Measurements from ENCODE around the gene KRT81.

Gene KRT81

GRCh38 chr12:52279422-52280318, 11.7 kb downstream of the KRT81 start:
- TF ChIP-seq ZFX (IDR thresholded peaks at IDR 0.05): no peak
- no peak for TF ChIP-seq CTCF (conservative IDR thresholded peaks at IDR 0.05)
- peak overlapping the region; percentile 59 for H3K27ac ChIP-seq

GRCh38 chr12:52278575-52279421, 12.5 kb downstream of the KRT81 start:
- no peak for TF ChIP-seq ZFX (IDR thresholded peaks at IDR 0.05)
- peak; percentile 100 for TF ChIP-seq CTCF (conservative IDR thresholded peaks at IDR 0.05)
- peak overlapping the region; percentile 59 for H3K27ac ChIP-seq

- H3K27ac ChIP-seq: no peak overlapping the region
- TF ChIP-seq CTCF (conservative IDR thresholded peaks at IDR 0.05) (no peak), ZFX (IDR thresholded peaks at IDR 0.05) (no peak)
Observed at GRCh38 chr12:52277486-52278245, 13.7 kb downstream of the KRT81 start.

- no peak overlapping the region for H3K27ac ChIP-seq
- no peak for TF ChIP-seq ZFX (IDR thresholded peaks at IDR 0.05)
Observed at GRCh38 chr12:52275686-52276085, 15.6 kb downstream of the KRT81 start.

GRCh38 chr12:52274521-52275120, 16.7 kb downstream of the KRT81 start, which contains the start of gene KRT86:
Gene KRT86 (plus strand): TSS chr12:52274645. CDS start chr12:52301917, 27,272 bp downstream.
- no peak for TF ChIP-seq CTCF (conservative IDR thresholded peaks at IDR 0.05)
- TF ChIP-seq ZFX (IDR thresholded peaks at IDR 0.05): no peak

GRCh38 chr12:52271158-52271557, 20.2 kb downstream of the KRT81 start:
- no peak for TF ChIP-seq CTCF (conservative IDR thresholded peaks at IDR 0.05)
- no peak for TF ChIP-seq ZFX (IDR thresholded peaks at IDR 0.05)
- no peak overlapping the region for H3K27ac ChIP-seq

More at GRCh38 chr12:52274521-52275120, 16.7 kb downstream of the KRT81 start, which contains the start of gene KRT86:
- H3K27ac ChIP-seq: no peak within 1 kb of the TSS

- TF ChIP-seq ZFX (IDR thresholded peaks at IDR 0.05): no peak
- TF ChIP-seq CTCF (conservative IDR thresholded peaks at IDR 0.05): no peak
Observed at GRCh38 chr12:52270541-52271070, 20.7 kb downstream of the KRT81 start.

More at GRCh38 chr12:52270541-52271070, 20.7 kb downstream of the KRT81 start:
- no peak overlapping the region for H3K27ac ChIP-seq

Measured in C4-2B (cell line).